IMR-90 (cell line): ENCODE data around the gene NPAP1. TPM values are rescaled to one million over a fixed set of nuclear protein-coding genes. Genes with fewer than 3 reads are reported as not detected.

ENCODE experiments used
- ATAC-seq: fragments of 200-7000 bp; cut with Tn5 transposase; 2 replicates; pipeline ENCODE4 v1.9.1; 2020; ENCODE audit warnings: low read depth, mild to moderate bottlenecking, moderate library complexity
- BruUV-seq: library from RNA; stranded (reverse); fragments of 400-500 nt; replicated peaks from 2 replicates; lab custom pipeline; 2021; lab: Mats Ljungman, UMichigan
- CTCF ChIA-PET: fragments of 300-600 bp; formaldehyde crosslinking; extraction: SDS; loops from one replicate; lab custom pipeline; 2021; ENCODE audit warnings: antibody characterized with exemption; lab: Yijun Ruan, JAX
- POLR2A ChIA-PET: fragments of 300-600 bp; sonication (Branson Sonifier 250); formaldehyde crosslinking; loops from one replicate; lab custom pipeline; 2022; ENCODE audit warnings: antibody characterized with exemption; ENCODE audit not compliant: unreplicated experiment; lab: Charles Lee
- DNase-seq: peaks from one replicate; pipeline ENCODE4 v3.0.0; 2013
- H2AFZ ChIP-seq: replicated peaks from 2 replicates; pipeline ENCODE3; 2013; ENCODE audit warnings: low read length, mild to moderate bottlenecking; ENCODE audit not compliant: poor library complexity
- H2AK5ac ChIP-seq: 2 replicates; pipeline ENCODE4 v1.6.1; 2013; ENCODE audit warnings: low read depth, low read length, inconsistent platforms
- H2AK9ac ChIP-seq: replicated peaks from 2 replicates; pipeline ENCODE3; 2013; ENCODE audit warnings: mild to moderate bottlenecking, low read depth, low read length, moderate library complexity; ENCODE audit not compliant: poor library complexity
- H2BK120ac ChIP-seq: 2 replicates; pipeline ENCODE4 v1.6.1; 2013; ENCODE audit warnings: low read depth, low read length, inconsistent platforms
- H2BK15ac ChIP-seq: 3 replicates; pipeline ENCODE4 v1.6.1; 2013; ENCODE audit warnings: low read depth, low read length, inconsistent platforms
- H2BK20ac ChIP-seq: 2 replicates; pipeline ENCODE4 v1.6.1; 2013; ENCODE audit warnings: low read depth, mild to moderate bottlenecking, inconsistent platforms, low read length, moderate library complexity
- H2BK5ac ChIP-seq: 2 replicates; pipeline ENCODE4 v1.6.1; 2013; ENCODE audit warnings: mild to moderate bottlenecking, low read depth, low read length, inconsistent platforms; ENCODE audit not compliant: poor library complexity, severe bottlenecking
- H3K14ac ChIP-seq: replicated peaks from 2 replicates; pipeline ENCODE4 v1.6.1; 2013; ENCODE audit warnings: low read depth, low read length, inconsistent platforms
- H3K18ac ChIP-seq: 2 replicates; pipeline ENCODE4 v1.6.1; 2013; ENCODE audit warnings: low read depth, low read length, control low read depth
- H3K23ac ChIP-seq: 2 replicates; pipeline ENCODE4 v1.6.1; 2013; ENCODE audit warnings: low read depth, low read length, inconsistent platforms
- H3K27ac ChIP-seq: 2 replicates; pipeline ENCODE4 v1.5.1; 2013; ENCODE audit warnings: mild to moderate bottlenecking, control low read depth, low read length; ENCODE audit not compliant: insufficient read depth
- H3K27me3 ChIP-seq: 2 replicates; pipeline ENCODE4 v1.6.1; 2013; ENCODE audit warnings: low read length; ENCODE audit not compliant: control insufficient read depth, insufficient read depth
- H3K36me3 ChIP-seq: 2 replicates; pipeline ENCODE4 v1.6.1; 2013; ENCODE audit warnings: low read length, mixed read lengths; ENCODE audit not compliant: control insufficient read depth, insufficient read depth
- H3K4ac ChIP-seq: 2 replicates; pipeline ENCODE4 v1.6.1; 2013; ENCODE audit warnings: low read depth, low read length, inconsistent platforms
- H3K4me1 ChIP-seq: 2 replicates; pipeline ENCODE4 v1.6.1; 2013; ENCODE audit warnings: low read length, mixed read lengths; ENCODE audit not compliant: control insufficient read depth, insufficient read depth
- H3K4me2 ChIP-seq: 2 replicates; pipeline ENCODE4 v1.6.1; 2013; ENCODE audit warnings: low read depth, mild to moderate bottlenecking, control low read depth, low read length, moderate library complexity
- H3K4me3 ChIP-seq: 2 replicates; pipeline ENCODE4 v1.5.1; 2013; ENCODE audit warnings: low read depth, mild to moderate bottlenecking, control low read depth, low read length, moderate library complexity; ENCODE audit not compliant: insufficient read depth
- H3K56ac ChIP-seq: 2 replicates; pipeline ENCODE4 v1.6.1; 2013; ENCODE audit warnings: low read length, inconsistent platforms; ENCODE audit not compliant: insufficient read depth; ENCODE audit errors: extremely low read depth
- H3K79me1 ChIP-seq, 2 experiments: 2 replicates each; pipeline ENCODE4 v1.6.1; 2013; ENCODE audit warnings: low read length in 2 of 2, inconsistent platforms in 1 of 2, low read depth in 1 of 2
- H3K9ac ChIP-seq: 2 replicates; pipeline ENCODE4 v1.6.1; 2013; ENCODE audit warnings: low read depth, low read length, control low read depth
- H3K9me1 ChIP-seq: 2 replicates; pipeline ENCODE4 v1.6.1; 2013; ENCODE audit warnings: low read length, inconsistent platforms; ENCODE audit not compliant: insufficient read depth
- H3K9me3 ChIP-seq: 2 replicates; pipeline ENCODE4 v1.6.1; 2013; ENCODE audit warnings: low read length; ENCODE audit not compliant: control insufficient read depth, insufficient read depth
- H4K20me1 ChIP-seq: 2 replicates; pipeline ENCODE4 v1.6.1; 2013; ENCODE audit warnings: low read length, inconsistent platforms; ENCODE audit not compliant: insufficient read depth
- H4K5ac ChIP-seq: 2 replicates; pipeline ENCODE4 v1.6.1; 2013; ENCODE audit warnings: mild to moderate bottlenecking, low read depth, low read length, control low read depth
- H4K8ac ChIP-seq, 2 experiments: 2 replicates each; pipeline ENCODE4 v1.6.1; 2013; ENCODE audit warnings: low read depth in 2 of 2, low read length in 2 of 2, control low read depth in 1 of 2, inconsistent platforms in 1 of 2
- H4K91ac ChIP-seq: 2 replicates; pipeline ENCODE4 v1.6.1; 2013; ENCODE audit warnings: low read depth, low read length, inconsistent platforms; ENCODE audit not compliant: insufficient read depth
- BHLHE40 ChIP-seq: fragments of 150-350 bp; IDR thresholded peaks from 2 replicates; pipeline ENCODE4 v1.6.1; 2016; ENCODE audit warnings: mild to moderate bottlenecking, low read depth, low read length
- CEBPB ChIP-seq: IDR thresholded peaks from 2 replicates; pipeline ENCODE4 v1.6.1; 2012; ENCODE audit warnings: low read depth, low read length, improper control_type of control experiment
- CHD1 ChIP-seq: IDR thresholded peaks from 2 replicates; pipeline ENCODE4 v1.6.1; 2012; ENCODE audit warnings: low read depth, low read length, improper control_type of control experiment
- CTCF ChIP-seq: conservative IDR thresholded peaks from 2 replicates; pipeline ENCODE4 v1.5.1; 2012; ENCODE audit warnings: mild to moderate bottlenecking, low read depth, low read length, improper control_type of control experiment
- ELK1 ChIP-seq: fragments of 150-350 bp; IDR thresholded peaks from 2 replicates; pipeline ENCODE4 v1.6.1; 2016; ENCODE audit warnings: low read depth, mild to moderate bottlenecking, low read length, moderate library complexity, borderline replicate concordance
- FOS ChIP-seq: fragments of 150-350 bp; IDR thresholded peaks from 2 replicates; pipeline ENCODE4 v1.6.1; 2016; ENCODE audit warnings: low read depth, low read length
- MAZ ChIP-seq: IDR thresholded peaks from 2 replicates; pipeline ENCODE4 v1.6.1; 2012; ENCODE audit warnings: low read depth, mild to moderate bottlenecking, low read length, improper control_type of control experiment, moderate library complexity, borderline replicate concordance
- RAD21 ChIP-seq: IDR thresholded peaks from 2 replicates; pipeline ENCODE4 v1.6.1; 2012; ENCODE audit warnings: low read length, improper control_type of control experiment
- RFX5 ChIP-seq: IDR thresholded peaks from 2 replicates; pipeline ENCODE4 v1.8.0; 2012; ENCODE audit warnings: low read depth, mild to moderate bottlenecking, low read length, moderate library complexity
- SMC3 ChIP-seq: fragments of 150-350 bp; IDR thresholded peaks from 2 replicates; pipeline ENCODE4 v1.6.1; 2016; ENCODE audit warnings: low read depth, mild to moderate bottlenecking, antibody characterized with exemption, low read length, moderate library complexity
- WGBS, 2 experiments: methylation state at CpG; one replicate each; pipeline versions ENCODE4 v1.1.5 to v1.1.7; 2013; ENCODE audit warnings: missing lambda C conversion rate in 2 of 2; ENCODE audit not compliant: insufficient read length in 1 of 2; ENCODE audit errors: extremely low coverage in 2 of 2; 5-methylcytosine and 5-hydroxymethylcytosine counted together
- dilution Hi-C: fragments of 300-500 bp; cut with HindIII; formaldehyde crosslinking; loops from one replicate; pipeline ENCODE4 v1.14.3; 2018; ENCODE audit warnings: low sequenced_read_pairs; ENCODE audit not compliant: unreplicated experiment
- in situ Hi-C: fragments of 300-500 bp; cut with MboI; formaldehyde crosslinking; loops from 3 replicates; pipeline ENCODE4 v1.14.3; 2019; ENCODE audit warnings: low sequenced_read_pairs, inconsistent platforms, mixed read lengths
- intact Hi-C: fragments of 100-400 bp; cut with micrococcal nuclease; formaldehyde crosslinking; loops from 2 replicates; pipeline ENCODE4 v1.10.0; 2022
- polyA plus RNA-seq, 3 experiments: library from polyadenylated mRNA; depleted of rRNA; stranded (reverse); fragments of >200 nt; gene quantifications; 2 replicates each; pipeline ENCODE4 v1.2.3, GENCODE V29; 2012; ENCODE audit warnings: low replicate concordance in 1 of 3
- total RNA-seq: library from RNA; depleted of rRNA; stranded (reverse); fragments of >200 nt; gene quantifications from 2 replicates; pipeline ENCODE4 v1.2.3, GENCODE V29; 2012
- TF ChIP-seq, protein P1 (sequence below): fragments of 150-350 bp; IDR thresholded peaks from 2 replicates; pipeline ENCODE4 v1.6.1; 2017; ENCODE audit warnings: mild to moderate bottlenecking, antibody characterized with exemption, low read length, low read depth

The NPAP1 gene
- total and polyA plus RNA-seq, 2 of the 4 experiments (the other 2 are of a cell fraction) = not detected

DNA sequence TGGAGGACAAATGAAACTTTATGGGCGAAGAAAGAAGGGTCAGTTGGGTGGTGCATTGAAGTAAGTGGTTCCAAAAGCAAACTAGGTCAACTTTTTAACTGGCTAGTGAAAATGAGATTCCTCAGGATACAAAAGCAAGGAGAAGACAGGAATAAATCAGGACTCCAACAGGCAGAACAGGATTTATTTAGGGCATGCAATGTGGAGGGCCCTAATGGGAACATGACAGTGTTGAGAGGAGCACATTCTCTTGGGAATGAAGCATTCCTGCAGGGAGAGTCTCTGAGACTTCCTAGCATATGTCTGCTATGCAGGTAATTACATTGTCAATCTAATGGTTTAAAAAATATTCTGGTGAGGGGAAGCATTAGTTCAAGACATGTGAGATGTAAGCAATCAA, 8.7 kb downstream of the NPAP1 start:
- intact Hi-C loops (no loop called here), dilution Hi-C loops (no loop called here), in situ Hi-C loops (no loop called here)
- Histone ChIP-seq H3K79me1 (no peaks in the 10 kb centered on the region), H2AK9ac (no peak overlapping the region), H2BK15ac (no peak overlapping the region), H3K9ac (no peak overlapping the region), H4K20me1 (no peaks in the 10 kb centered on the region), H2BK5ac (no peak overlapping the region), H4K5ac (no peak overlapping the region), H3K27me3 (no peaks in the 10 kb centered on the region), H3K14ac (no peak overlapping the region), H3K36me3 (no peaks in the 10 kb centered on the region), H3K9me3 (peaks cover 5% of the 10 kb centered on the region), H3K18ac (no peak overlapping the region), H4K8ac (no peak overlapping the region), H4K91ac (no peak overlapping the region), H3K4me2 (no peak overlapping the region), H3K9me1 (no peaks in the 10 kb centered on the region), H3K56ac (no peak overlapping the region), H2BK120ac (no peak overlapping the region), H2AFZ (no peak overlapping the region), H3K4me3 (no peak overlapping the region), H3K4me1 (no peaks in the 10 kb centered on the region), H2BK20ac (no peak overlapping the region), H3K27ac (no peak overlapping the region), H3K23ac (no peak overlapping the region), H3K4ac (no peak overlapping the region), H2AK5ac (no peak overlapping the region)
- TF ChIP-seq RAD21 (no peak), ELK1 (no peak), MAZ (no peak), CHD1 (no peak), CEBPB (no peak), SMC3 (no peak), CTCF (no peak), RFX5 (no peak), FOS (no peak), BHLHE40 (no peak)
- TF ChIP-seq, protein P1, sequence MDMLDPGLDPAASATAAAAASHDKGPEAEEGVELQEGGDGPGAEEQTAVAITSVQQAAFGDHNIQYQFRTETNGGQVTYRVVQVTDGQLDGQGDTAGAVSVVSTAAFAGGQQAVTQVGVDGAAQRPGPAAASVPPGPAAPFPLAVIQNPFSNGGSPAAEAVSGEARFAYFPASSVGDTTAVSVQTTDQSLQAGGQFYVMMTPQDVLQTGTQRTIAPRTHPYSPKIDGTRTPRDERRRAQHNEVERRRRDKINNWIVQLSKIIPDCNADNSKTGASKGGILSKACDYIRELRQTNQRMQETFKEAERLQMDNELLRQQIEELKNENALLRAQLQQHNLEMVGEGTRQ = no peak
- POLR2A ChIA-PET = no interaction called here
- DNase-seq = no peak
- CTCF ChIA-PET = no interaction called here
- no peak for ATAC-seq
- no TSS peak for BruUV-seq
- WGBS, 2 experiments = no CpG with 5 or more reads among the region's 1 CpG
